ENCODE measurements around the gene SPACA7.

DNA sequence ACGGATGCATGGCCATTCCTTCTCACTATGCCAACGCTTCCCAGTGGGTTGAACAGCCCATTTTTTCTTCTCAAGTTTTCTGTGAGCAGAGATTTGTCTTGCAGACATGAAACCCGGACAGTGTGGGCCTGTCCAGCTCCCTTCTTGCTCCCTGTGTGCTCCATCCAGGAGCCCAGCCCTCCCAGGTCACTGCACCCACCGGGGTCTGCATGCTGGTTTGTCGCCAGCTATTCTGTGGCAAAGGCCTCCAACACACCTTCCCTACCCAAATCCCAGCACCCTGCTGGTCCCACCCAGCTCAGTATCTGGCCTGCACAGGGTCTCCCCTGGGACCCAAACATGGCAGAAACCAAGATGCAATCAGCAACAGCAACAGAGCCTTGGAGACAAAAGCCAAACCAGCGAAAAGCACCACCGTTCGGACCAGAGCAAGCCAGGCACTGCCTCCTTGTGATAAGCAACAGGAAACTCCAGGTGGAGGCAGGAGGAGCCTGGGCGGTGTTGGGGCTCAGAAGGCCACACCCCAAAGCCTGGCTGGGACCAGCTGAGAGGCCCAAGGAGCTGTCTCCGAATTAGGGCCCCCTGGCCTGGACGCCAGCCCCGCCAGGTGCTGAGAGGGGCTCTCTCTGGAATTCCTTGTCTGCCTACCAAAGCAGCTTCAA lies 12.2 kb upstream of the SPACA7 start:
- TF ChIP-seq, protein P1, sequence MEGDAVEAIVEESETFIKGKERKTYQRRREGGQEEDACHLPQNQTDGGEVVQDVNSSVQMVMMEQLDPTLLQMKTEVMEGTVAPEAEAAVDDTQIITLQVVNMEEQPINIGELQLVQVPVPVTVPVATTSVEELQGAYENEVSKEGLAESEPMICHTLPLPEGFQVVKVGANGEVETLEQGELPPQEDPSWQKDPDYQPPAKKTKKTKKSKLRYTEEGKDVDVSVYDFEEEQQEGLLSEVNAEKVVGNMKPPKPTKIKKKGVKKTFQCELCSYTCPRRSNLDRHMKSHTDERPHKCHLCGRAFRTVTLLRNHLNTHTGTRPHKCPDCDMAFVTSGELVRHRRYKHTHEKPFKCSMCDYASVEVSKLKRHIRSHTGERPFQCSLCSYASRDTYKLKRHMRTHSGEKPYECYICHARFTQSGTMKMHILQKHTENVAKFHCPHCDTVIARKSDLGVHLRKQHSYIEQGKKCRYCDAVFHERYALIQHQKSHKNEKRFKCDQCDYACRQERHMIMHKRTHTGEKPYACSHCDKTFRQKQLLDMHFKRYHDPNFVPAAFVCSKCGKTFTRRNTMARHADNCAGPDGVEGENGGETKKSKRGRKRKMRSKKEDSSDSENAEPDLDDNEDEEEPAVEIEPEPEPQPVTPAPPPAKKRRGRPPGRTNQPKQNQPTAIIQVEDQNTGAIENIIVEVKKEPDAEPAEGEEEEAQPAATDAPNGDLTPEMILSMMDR (conservative IDR thresholded peaks at IDR 0.05; ENCODE audit: low read length) = no peak
- TF ChIP-seq EZH2phosphoT487 (IDR thresholded peaks at IDR 0.05; ENCODE audit: borderline replicate concordance) = no peak
